C4-2B (cell line): Measurements from ENCODE around the gene ADAMTS9.

Source experiments
- CTCF ChIP-seq: fragments of 450-650 bp; conservative IDR thresholded peaks from 2 replicates; pipeline ENCODE4 v1.5.1; 2017; ENCODE audit warnings: mild to moderate bottlenecking
- ZFX ChIP-seq: fragments of 450-650 bp; IDR thresholded peaks from 2 replicates; pipeline ENCODE4 v1.6.1; 2017

- TF ChIP-seq CTCF: no peak
- no peak for TF ChIP-seq ZFX
Observed at GRCh38 chr3:64644483-64644882, 43.3 kb downstream of the ADAMTS9 start.
